Measurements from ENCODE around the gene MC1R.
"Not testable (repeated sequence)": the region's sequence is repeated elsewhere in the genome, so short reads cannot be mapped to it uniquely, and the experiment has no call there.

MC1R gene

GRCh38 chr16:89965447-89966225, 47.0 kb downstream of the MC1R start:
- DNase-seq, result no peak

DNA sequence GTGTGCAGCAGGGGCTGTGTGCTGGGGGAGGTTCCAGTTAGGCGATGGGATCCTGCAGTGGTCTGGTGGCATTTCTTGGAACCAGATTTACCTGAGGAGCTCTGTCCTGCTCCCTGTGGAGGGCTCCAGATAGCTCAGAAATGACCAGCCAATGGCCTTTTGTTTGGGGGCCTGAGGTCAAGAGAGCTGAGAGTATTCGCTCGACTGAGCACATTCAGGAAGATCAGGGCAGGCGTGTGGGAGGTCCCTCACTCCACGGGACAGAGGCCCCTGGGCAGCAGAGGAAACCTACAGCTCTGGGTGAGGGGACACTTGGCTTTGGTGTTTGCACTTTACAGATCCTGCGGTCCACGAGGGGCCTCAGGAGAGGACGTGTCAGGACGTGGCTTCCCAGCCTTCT, 48.1 kb downstream of the MC1R start:
- no peak for DNase-seq

DNA sequence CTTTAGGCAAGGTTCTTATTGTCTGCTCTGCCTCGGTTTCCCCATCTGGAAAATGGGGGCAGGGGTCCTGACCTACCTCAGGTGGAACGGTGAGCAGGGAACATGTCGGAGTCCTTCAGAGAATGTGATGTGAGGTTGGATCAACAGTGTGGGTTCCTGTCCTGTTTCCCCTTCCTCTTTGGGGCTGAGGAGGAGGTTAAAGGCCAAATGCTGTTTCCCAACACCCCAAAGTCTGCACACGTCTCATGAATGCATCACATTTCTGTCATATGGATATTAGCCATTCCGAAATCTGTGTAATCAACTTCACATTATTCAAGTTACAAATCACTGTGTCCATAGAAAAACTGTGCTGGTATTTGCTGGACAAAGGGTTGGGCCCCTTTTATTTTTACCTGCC, 48.8 kb downstream of the MC1R start:
- DNase-seq, result not testable (repeated sequence)

DNA sequence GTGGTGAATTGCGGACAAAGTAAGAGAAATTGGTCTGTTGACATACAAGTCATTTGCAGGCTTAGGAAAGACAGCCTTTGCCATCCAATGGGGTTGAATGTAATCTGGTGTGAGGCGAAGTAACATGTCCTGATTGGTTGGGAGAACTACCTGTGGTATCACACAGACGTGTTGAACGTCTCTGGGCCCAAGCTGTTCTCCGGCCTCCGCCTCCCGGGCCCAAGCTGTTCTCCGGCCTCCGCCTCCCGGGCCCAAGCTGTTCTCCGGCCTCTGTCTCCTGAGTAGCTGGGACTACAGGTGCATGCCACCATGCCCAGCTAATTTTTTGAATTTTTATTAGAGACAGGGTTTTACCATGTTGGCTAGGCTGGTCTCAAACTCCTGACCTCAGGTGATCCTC, 49.4 kb downstream of the MC1R start:
- DNase-seq, result not testable (repeated sequence)

DNA sequence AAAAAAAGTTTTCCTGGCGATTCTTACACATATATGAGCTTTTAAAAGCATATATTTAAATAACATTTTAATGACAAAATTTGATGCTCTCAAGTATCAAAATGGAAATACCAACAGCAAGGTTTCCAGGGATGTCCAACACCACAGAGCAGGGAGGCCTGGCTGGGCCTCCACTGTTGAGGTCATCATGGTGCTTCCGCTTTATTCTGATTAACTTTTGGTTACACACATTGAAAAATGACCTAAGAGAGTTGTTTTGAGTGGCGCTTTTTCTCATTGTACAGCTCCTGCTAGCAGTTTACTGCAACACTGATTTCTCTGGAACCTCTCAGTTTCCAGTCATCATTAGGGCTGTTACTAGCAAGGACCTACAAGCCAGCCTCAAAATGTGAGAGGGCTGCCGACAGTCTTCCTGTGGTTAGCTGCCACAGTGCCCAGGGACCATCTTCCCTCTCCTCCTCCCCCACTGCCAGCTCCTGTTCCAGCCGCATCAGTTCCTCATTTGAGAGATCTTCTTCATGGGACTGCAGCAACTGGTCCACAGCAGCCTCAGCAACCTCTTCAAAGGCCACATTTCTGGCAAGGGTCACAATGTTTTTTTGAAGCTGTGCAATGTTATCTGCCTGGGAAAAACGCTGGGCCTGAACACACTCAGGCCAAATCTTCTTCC, 51.2 kb downstream of the MC1R start:
- no peak for DNase-seq
